Stimulated activated CD8-positive, alpha-beta memory T cell treated with anti-CD3 and anti-CD28 coated beads, Interleukin-4, amount 100 ng/mL, for 4 hours (primary cell): ENCODE data around the gene MRPL54.

Experiments used
- DNase-seq, 2 donors: peaks; one replicate each; pipeline ENCODE4 v3.0.0-alpha.2; 2020; ENCODE audit warnings: low read depth in 2 of 2, low spot score in 1 of 2

MRPL54 gene

DNA sequence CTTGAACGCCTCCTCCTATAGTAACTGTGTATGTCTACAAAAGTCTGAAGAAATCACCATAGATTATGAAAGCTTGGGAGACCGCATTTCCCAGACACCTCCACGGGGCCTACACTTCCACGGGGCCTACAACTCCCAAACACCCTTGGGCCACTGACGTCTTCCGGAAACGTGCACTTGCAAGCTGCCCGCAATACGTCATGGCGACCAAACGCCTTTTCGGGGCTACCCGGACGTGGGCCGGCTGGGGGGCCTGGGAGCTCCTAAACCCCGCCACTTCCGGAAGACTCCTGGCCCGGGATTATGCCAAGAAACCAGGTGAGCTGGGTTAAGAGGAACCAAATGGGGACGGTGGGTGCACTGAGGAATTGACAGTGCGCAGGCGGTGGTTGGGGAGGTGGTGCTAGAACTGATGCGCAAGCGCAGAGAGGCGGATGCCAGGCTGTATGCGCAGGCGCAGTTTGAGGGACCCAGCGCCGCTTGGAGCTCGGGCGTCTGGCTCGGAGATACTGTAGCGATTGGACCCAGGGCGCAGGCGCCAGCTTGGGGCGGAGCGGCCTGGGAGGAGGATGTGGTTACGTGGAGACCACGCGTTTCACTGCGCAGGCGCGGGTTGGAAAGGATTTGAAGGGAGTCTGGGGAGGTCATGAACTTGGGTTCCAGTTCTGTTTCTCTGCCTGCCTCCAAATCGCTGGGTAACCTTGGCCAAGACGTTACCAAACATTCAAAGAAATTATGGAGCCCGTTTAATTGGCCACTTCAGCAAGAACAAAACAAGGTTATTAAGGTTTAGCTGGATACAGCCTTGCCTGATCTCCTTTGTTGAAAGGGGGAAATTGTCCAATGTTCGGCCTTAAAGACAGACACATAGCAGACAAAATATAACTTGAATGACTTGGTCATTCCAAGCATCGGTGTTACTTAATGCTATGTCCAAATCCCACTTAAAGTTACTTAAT, at the start of gene MRPL54:
TSS of gene MRPL54 (plus strand) at position 182 of the 959 bp plus-strand sequence. CDS start at position 201, 19 bp downstream.
- peak; percentile 99 for DNase-seq

GRCh38 chr19:3716147-3716668, 46.3 kb upstream of the MRPL54 start:
- no peak for DNase-seq

DNA sequence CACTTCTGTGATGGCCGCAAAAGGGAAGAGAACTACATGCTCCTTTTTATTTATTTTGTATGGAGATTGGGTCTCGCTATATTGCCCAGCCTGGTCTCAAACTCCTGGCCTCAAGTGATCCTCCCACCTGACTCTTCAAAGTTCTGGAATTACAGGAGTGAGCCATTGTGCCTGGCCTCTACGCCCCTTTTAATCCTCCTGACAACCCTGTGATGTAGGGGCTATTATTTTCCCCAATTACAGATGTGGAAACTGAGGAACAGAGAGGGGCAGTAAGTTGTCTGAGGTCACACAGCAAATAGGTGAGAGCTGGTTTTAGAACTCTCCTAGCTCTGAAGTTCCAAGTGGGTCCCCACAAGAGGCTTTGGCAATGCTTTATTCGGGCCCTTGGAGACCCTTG, 42.6 kb upstream of the MRPL54 start:
- DNase-seq, result no peak

DNA sequence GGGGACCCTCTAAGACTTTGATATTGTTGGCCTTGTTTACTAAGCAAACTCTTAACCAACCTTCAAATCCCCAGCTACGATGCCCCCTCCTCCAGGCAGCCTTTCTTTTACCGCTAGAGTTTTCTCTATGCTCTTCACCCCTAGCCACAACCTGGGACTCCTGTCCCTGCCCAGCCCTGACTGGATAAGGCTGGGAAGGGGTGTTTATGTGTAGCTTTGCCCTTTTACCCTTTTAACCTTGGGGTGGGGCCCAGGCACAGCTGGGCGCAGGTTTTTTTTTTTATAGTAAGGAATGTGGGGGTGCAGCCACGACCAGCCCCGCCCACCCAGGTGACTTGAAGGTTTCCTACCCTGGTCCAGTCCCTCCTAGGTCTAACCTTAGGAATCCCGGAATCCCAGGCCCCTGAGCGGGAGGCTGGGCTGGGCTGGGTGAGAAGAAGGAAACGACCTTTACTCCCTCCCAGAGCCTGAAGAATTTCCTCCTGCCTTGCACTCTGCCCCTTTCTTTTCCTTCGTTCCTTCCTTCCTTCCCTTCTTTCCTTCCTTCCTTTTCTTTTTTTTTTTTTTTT, 42.0 kb upstream of the MRPL54 start:
- DNase-seq, result no peak

DNA sequence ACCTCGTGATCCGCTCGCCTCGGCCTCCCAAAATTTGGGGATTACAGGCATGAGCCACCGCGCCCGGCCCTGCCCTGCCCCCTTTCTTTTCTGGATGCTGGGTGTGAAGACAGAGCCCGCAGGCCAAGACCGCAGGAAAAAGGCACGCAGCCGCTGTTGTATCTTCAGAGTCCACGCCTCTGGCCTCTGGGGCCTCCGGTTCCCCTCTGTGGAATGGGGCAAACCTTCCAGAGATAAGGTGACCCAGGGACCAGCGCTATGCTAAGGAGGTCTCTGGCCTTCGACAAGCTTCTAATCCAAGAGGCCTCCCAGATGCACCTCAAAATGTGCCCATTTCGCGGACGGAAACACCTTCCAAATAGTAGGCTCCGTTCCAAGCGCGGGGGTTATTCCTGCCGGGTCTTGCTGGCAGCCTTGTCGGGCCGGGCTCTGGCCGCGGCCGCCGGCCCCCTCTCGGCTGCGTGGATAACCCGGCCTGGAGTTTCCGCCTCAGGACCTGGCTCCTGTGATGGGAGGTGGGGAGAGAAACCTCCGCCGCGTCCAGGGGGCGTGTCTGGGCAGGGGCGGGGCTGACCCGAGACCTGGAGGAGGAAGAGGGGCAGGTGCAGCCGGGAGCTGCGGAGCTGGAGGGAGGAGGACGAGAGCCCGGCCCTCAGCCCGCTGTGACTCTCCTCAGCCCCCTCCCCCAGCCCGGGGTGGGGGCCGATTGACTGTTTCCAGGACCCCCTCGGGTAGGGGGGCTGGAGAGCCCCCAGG, 41.2 kb upstream of the MRPL54 start:
- peak; percentile 60 to 63 for DNase-seq

- DNase-seq, result no peak
Measured at GRCh38 chr19:3721887-3722442, 40.5 kb upstream of the MRPL54 start.

DNA sequence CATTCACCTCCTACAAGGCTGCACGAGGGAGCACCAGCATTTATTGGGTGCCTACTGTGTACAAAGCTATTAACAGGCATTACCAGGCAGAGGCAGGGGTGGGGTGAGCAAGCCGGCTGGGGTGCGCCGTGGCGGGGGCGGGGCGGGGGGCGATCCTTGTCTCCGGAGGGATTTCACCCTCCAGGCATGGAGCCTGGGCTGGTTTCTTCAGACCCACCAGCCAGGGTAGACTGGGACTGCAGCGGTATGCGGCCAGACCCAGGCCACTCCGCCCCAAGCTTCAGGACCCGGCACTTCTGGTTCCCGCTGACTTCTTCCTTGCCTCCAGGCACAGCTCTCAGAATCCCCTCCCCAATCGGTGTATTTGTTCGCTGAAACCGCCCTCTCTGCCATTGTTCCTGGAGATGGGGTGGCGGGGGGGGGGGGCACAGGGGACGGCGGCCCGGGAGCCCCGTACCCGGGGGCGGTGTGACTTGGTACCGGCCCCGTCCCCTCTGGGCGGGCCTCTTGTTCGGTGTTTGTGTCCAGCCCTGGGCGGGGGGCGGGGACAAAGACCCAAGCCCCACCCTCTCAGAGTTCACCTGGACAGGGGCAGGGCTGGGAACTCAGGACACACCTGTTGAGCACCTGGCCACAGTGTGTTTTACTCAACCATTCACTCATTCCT, 39.9 kb upstream of the MRPL54 start:
- no peak for DNase-seq

DNA sequence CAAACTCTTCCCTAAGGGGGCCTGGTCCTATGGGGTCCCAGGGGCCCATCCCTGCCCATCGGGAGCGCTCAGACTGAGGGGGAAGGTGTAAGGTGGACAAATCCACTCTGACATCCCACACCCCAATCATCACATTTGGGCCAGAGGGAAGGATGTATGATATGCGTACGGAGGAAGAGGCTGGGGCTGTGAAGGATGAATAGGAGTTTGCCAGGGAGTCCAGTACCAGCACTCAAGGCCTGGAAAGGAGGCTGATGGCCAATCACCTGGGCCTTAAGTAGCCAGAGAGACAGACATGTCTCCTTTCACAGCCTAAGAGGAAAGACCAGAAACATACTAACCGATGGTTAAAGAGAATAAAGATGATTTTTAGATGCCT, 39.4 kb upstream of the MRPL54 start:
- DNase-seq, result no peak

- no peak for DNase-seq
Measured at GRCh38 chr19:3723883-3724282, 38.6 kb upstream of the MRPL54 start.

- no peak for DNase-seq
Measured at GRCh38 chr19:3725121-3725520, 37.4 kb upstream of the MRPL54 start.

- no peak for DNase-seq
Measured at GRCh38 chr19:3725640-3726310, 36.7 kb upstream of the MRPL54 start.

GRCh38 chr19:3730457-3730958, 32.0 kb upstream of the MRPL54 start:
- DNase-seq, result no peak

GRCh38 chr19:3732108-3732507, 30.4 kb upstream of the MRPL54 start:
- no peak for DNase-seq

- DNase-seq, result no peak
Measured at GRCh38 chr19:3733549-3734309, 28.8 kb upstream of the MRPL54 start.

GRCh38 chr19:3734310-3734600, 28.2 kb upstream of the MRPL54 start:
- DNase-seq, result no peak

DNA sequence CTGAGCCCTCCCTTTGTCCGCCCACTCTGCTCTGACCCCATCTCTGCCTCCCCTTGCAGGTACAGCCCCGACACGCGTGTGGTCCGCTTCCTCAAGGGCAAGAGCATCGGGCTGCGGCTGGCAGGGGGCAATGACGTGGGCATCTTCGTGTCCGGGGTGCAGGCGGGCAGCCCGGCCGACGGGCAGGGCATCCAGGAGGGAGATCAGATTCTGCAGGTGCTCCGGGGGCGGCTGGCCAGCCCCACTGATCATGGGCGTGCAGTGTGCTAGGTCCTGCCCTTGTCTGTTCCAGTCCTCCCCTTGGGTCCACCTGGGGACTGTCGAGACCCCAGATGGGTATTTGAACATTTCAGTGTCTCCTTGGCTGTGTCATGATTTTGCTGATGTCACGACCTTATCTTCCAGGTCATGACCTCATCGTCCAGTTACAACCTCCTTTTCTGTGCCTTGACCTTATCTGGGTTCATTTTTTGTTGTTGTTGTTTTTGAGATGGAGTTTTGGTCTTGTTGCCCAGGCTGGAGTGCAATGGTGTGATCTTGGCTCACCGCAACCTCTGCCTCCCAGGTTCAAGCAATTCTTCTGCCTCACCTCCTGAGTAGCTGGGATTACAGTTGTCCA, 26.3 kb upstream of the MRPL54 start:
- DNase-seq, result no peak

- no peak for DNase-seq
Measured at GRCh38 chr19:3737487-3738205, 24.8 kb upstream of the MRPL54 start.

- no peak for DNase-seq
Measured at GRCh38 chr19:3738477-3739220, 23.8 kb upstream of the MRPL54 start.
